H9 (cell line): ENCODE measurements around the gene REXO4. TPM values are rescaled to one million over a fixed set of nuclear protein-coding genes. Genes with fewer than 3 reads are reported as not detected.

Experiments used
- DNase-seq: peaks from one replicate; pipeline ENCODE4 v3.0.0-alpha.2; 2017
- H2AFZ ChIP-seq: one replicate; pipeline ENCODE4 v1.6.1; 2013; ENCODE audit warnings: mild to moderate bottlenecking, low read length, control low read depth, moderate library complexity
- H2AK5ac ChIP-seq: 2 replicates; pipeline ENCODE4 v1.6.1; 2013; ENCODE audit warnings: low read length, control low read depth, mixed read lengths; ENCODE audit not compliant: insufficient read length
- H2BK120ac ChIP-seq: one replicate; pipeline ENCODE4 v1.6.1; 2013; ENCODE audit warnings: low read depth, mild to moderate bottlenecking, low read length, control low read depth, inconsistent platforms; ENCODE audit not compliant: poor library complexity, severe bottlenecking
- H2BK12ac ChIP-seq: 2 replicates; pipeline ENCODE4 v1.6.1; 2013; ENCODE audit warnings: low read length, control low read depth, mixed read lengths, low read depth; ENCODE audit not compliant: insufficient read length
- H2BK15ac ChIP-seq: 2 replicates; pipeline ENCODE4 v1.6.1; 2013; ENCODE audit warnings: low read depth, low read length, control low read depth
- H2BK20ac ChIP-seq: one replicate; pipeline ENCODE4 v1.6.1; 2013; ENCODE audit warnings: low read depth, mild to moderate bottlenecking, low read length, control low read depth, inconsistent platforms; ENCODE audit not compliant: poor library complexity, severe bottlenecking
- H2BK5ac ChIP-seq: 2 replicates; pipeline ENCODE4 v1.6.1; 2013; ENCODE audit warnings: low read length, control low read depth, mixed read lengths; ENCODE audit not compliant: insufficient read length
- H3K14ac ChIP-seq: 2 replicates; pipeline ENCODE4 v1.6.1; 2013; ENCODE audit warnings: low read length, control low read depth; ENCODE audit not compliant: insufficient read depth
- H3K18ac ChIP-seq: 2 replicates; pipeline ENCODE4 v1.6.1; 2013; ENCODE audit warnings: low read depth, mild to moderate bottlenecking, mixed read lengths, low read length, control low read depth; ENCODE audit not compliant: insufficient read length
- H3K23ac ChIP-seq: 2 replicates; pipeline ENCODE4 v1.6.1; 2013; ENCODE audit warnings: low read length, control low read depth, mixed read lengths, low read depth; ENCODE audit not compliant: insufficient read length
- H3K23me2 ChIP-seq: 2 replicates; pipeline ENCODE4 v1.6.1; 2013; ENCODE audit warnings: low read depth, mild to moderate bottlenecking, mixed read lengths, low read length, control low read depth; ENCODE audit not compliant: insufficient read length, poor library complexity, severe bottlenecking
- H3K27ac ChIP-seq: 2 replicates; pipeline ENCODE4 v1.5.1; 2013; ENCODE audit warnings: low read length, control low read depth, mixed read lengths, low read depth; ENCODE audit not compliant: insufficient read length
- H3K27me3 ChIP-seq: 2 replicates; pipeline ENCODE4 v1.6.1; 2013; ENCODE audit warnings: low read length, control low read depth, inconsistent platforms; ENCODE audit not compliant: insufficient read depth
- H3K4ac ChIP-seq: 2 replicates; pipeline ENCODE4 v1.6.1; 2013; ENCODE audit warnings: low read depth, mild to moderate bottlenecking, control low read depth, inconsistent platforms, low read length, moderate library complexity
- H3K4me1 ChIP-seq: 2 replicates; pipeline ENCODE4 v1.6.1; 2013; ENCODE audit warnings: low read length, control low read depth, inconsistent platforms; ENCODE audit not compliant: insufficient read depth
- H3K4me2 ChIP-seq: 2 replicates; pipeline ENCODE4 v1.6.1; 2013; ENCODE audit warnings: low read length, control low read depth, mixed read lengths; ENCODE audit not compliant: insufficient read length, insufficient read depth
- H3K56ac ChIP-seq: 2 replicates; pipeline ENCODE4 v1.6.1; 2013; ENCODE audit warnings: low read depth, mild to moderate bottlenecking, mixed read lengths, low read length, control low read depth; ENCODE audit not compliant: insufficient read length
- H3K79me1 ChIP-seq: 2 replicates; pipeline ENCODE4 v1.6.1; 2013; ENCODE audit warnings: low read depth, mild to moderate bottlenecking, moderate library complexity, low read length, control low read depth, inconsistent platforms; ENCODE audit not compliant: insufficient read depth, poor library complexity, severe bottlenecking
- H3K79me2 ChIP-seq: 2 replicates; pipeline ENCODE4 v1.6.1; 2013; ENCODE audit warnings: low read length, control low read depth, inconsistent platforms; ENCODE audit not compliant: insufficient read depth
- H3K9ac ChIP-seq: 2 replicates; pipeline ENCODE4 v1.6.1; 2013; ENCODE audit warnings: low read length, control low read depth, mixed read lengths; ENCODE audit not compliant: insufficient read length; ENCODE audit errors: extremely low read depth
- H3K9me3 ChIP-seq: one replicate; pipeline ENCODE4 v1.6.1; 2013; ENCODE audit warnings: low read depth, low read length, inconsistent platforms; ENCODE audit not compliant: control insufficient read depth
- H3T11ph ChIP-seq: one replicate; pipeline ENCODE4 v1.6.1; 2013; ENCODE audit warnings: mild to moderate bottlenecking, low read length, control low read depth, inconsistent platforms
- H4K20me1 ChIP-seq: one replicate; pipeline ENCODE4 v1.6.1; 2013; ENCODE audit not compliant: control insufficient read depth, insufficient read length, insufficient read depth
- H4K5ac ChIP-seq: 2 replicates; pipeline ENCODE4 v1.6.1; 2013; ENCODE audit warnings: low read depth, mild to moderate bottlenecking, mixed read lengths, low read length, control low read depth; ENCODE audit not compliant: insufficient read length
- H4K8ac ChIP-seq: replicated peaks from 2 replicates; pipeline ENCODE4 v1.6.1; 2013; ENCODE audit warnings: low read length, control low read depth, mixed read lengths, low read depth; ENCODE audit not compliant: insufficient read length
- H4K91ac ChIP-seq: 2 replicates; pipeline ENCODE4 v1.6.1; 2013; ENCODE audit warnings: low read depth, mild to moderate bottlenecking, moderate library complexity, mixed read lengths, low read length, control low read depth; ENCODE audit not compliant: insufficient read length
- H3K27ac Mint-ChIP-seq, 3 experiments: 2 replicates in 2 of 3; 3 replicates in 1 of 3; pipeline ENCODE4 v1.8.0; 2020 to 2021; ENCODE audit warnings: mixed read lengths in 3 of 3, mild to moderate bottlenecking in 1 of 3, moderate library complexity in 1 of 3
- H3K27me3 Mint-ChIP-seq: 2 replicates; pipeline ENCODE4 v1.8.0; 2021; ENCODE audit warnings: low read depth, mild to moderate bottlenecking, moderate library complexity, mixed read lengths
- H3K36me3 Mint-ChIP-seq, 3 experiments: 2 replicates in 2 of 3; 3 replicates in 1 of 3; pipeline ENCODE4 v1.8.0; 2020 to 2021; ENCODE audit warnings: low read depth in 3 of 3, mixed read lengths in 3 of 3; ENCODE audit not compliant: insufficient read depth in 1 of 3
- H3K4me1 Mint-ChIP-seq, 2 experiments: 2 replicates each; pipeline ENCODE4 v1.8.0; 2020; ENCODE audit warnings: mixed read lengths in 2 of 2
- H3K4me3 Mint-ChIP-seq, 2 experiments: 2 replicates in 1 of 2; 3 replicates in 1 of 2; pipeline ENCODE4 v1.8.0; 2020 to 2021; ENCODE audit warnings: mild to moderate bottlenecking in 2 of 2, mixed read lengths in 2 of 2, moderate library complexity in 1 of 2
- H3K9me3 Mint-ChIP-seq, 2 experiments: 2 replicates in 1 of 2; 3 replicates in 1 of 2; pipeline ENCODE4 v1.8.0; 2020; ENCODE audit warnings: mild to moderate bottlenecking in 2 of 2, mixed read lengths in 2 of 2, moderate library complexity in 1 of 2
- WGBS: extraction: QIAGEN DNeasy Blood & Tissue Kit; methylation state at CpG from one replicate; pipeline ENCODE4 v1.1.7; 2013; ENCODE audit warnings: missing lambda C conversion rate, low lambda C conversion rate, mixed read lengths; ENCODE audit not compliant: insufficient read length; ENCODE audit errors: extremely low coverage; 5-methylcytosine and 5-hydroxymethylcytosine counted together
- total RNA-seq: library from RNA; stranded (reverse); gene quantifications from 2 replicates; pipeline ENCODE4 v1.2.1, GENCODE V29; 2021
- TF ChIP-seq, protein P1 (sequence below): fragments of 200-600 bp; sonication (generic); conservative IDR thresholded peaks from 3 replicates; pipeline ENCODE4 v1.8.0; 2021; ENCODE audit warnings: antibody characterized with exemption, mild to moderate bottlenecking

The REXO4 gene
- total RNA-seq, 1 experiment from 2014 or later, result 35.2 TPM

GRCh38 chr9:133449760-133450159 is 31.9 kb upstream of the REXO4 start:
- no peak for DNase-seq

More at GRCh38 chr9:133449760-133450159, 31.9 kb upstream of the REXO4 start:
- H3K23ac ChIP-seq, result no peak overlapping the region
- TF ChIP-seq, protein P1, sequence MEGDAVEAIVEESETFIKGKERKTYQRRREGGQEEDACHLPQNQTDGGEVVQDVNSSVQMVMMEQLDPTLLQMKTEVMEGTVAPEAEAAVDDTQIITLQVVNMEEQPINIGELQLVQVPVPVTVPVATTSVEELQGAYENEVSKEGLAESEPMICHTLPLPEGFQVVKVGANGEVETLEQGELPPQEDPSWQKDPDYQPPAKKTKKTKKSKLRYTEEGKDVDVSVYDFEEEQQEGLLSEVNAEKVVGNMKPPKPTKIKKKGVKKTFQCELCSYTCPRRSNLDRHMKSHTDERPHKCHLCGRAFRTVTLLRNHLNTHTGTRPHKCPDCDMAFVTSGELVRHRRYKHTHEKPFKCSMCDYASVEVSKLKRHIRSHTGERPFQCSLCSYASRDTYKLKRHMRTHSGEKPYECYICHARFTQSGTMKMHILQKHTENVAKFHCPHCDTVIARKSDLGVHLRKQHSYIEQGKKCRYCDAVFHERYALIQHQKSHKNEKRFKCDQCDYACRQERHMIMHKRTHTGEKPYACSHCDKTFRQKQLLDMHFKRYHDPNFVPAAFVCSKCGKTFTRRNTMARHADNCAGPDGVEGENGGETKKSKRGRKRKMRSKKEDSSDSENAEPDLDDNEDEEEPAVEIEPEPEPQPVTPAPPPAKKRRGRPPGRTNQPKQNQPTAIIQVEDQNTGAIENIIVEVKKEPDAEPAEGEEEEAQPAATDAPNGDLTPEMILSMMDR, result no peak
- no peak overlapping the region for H3K4ac ChIP-seq
- H3K27ac Mint-ChIP-seq, result no peak overlapping the region
- no peak overlapping the region for H4K91ac ChIP-seq
- H3K4me3 Mint-ChIP-seq, result no peak overlapping the region
- peaks cover 1% of the 10 kb centered on the region for H3K27me3 Mint-ChIP-seq
- H2AFZ ChIP-seq, result no peak overlapping the region
- no peak overlapping the region for H3K56ac ChIP-seq
- no peaks in the 10 kb centered on the region for H3K9me3 Mint-ChIP-seq
- no peak overlapping the region for H2BK120ac ChIP-seq
- H2BK12ac ChIP-seq, result no peak overlapping the region
- no peak overlapping the region for H2BK20ac ChIP-seq
- H3K79me1 ChIP-seq, result no peaks in the 10 kb centered on the region
- H3K14ac ChIP-seq, result no peak overlapping the region; the same call in 1 of the 2 replicates
- H3K4me1 Mint-ChIP-seq, result no peaks in the 10 kb centered on the region
- no peaks in the 10 kb centered on the region for H3K79me2 ChIP-seq
- H2BK15ac ChIP-seq, result no peak overlapping the region
- H4K8ac ChIP-seq, result no peak overlapping the region
- WGBS, result no CpG with 5 or more reads among the region's 12 CpGs
- H4K20me1 ChIP-seq, result no peaks in the 10 kb centered on the region
- H2BK5ac ChIP-seq, result no peak overlapping the region
- H2AK5ac ChIP-seq, result no peak overlapping the region
- H4K5ac ChIP-seq, result no peak overlapping the region
- H3T11ph ChIP-seq, result no peak overlapping the region
- H3K4me2 ChIP-seq, result no peak overlapping the region
- H3K23me2 ChIP-seq, result no peaks in the 10 kb centered on the region
- H3K36me3 Mint-ChIP-seq, result no peaks in the 10 kb centered on the region
- no peaks in the 10 kb centered on the region for H3K27me3 ChIP-seq
- H3K4me1 ChIP-seq, result no peaks in the 10 kb centered on the region
- no peak overlapping the region for H3K18ac ChIP-seq
- no peaks in the 10 kb centered on the region for H3K9me3 ChIP-seq
- no peak overlapping the region for H3K9ac ChIP-seq
- H3K27ac ChIP-seq, result no peak overlapping the region
